Mammary epithelial cell (primary cell): ENCODE data around the gene EPHB3.

Experiments
- EZH2 ChIP-seq: IDR thresholded peaks from 2 replicates; pipeline ENCODE4 v1.6.1; 2012; ENCODE audit warnings: low read length, inconsistent platforms, borderline replicate concordance
- TF ChIP-seq, protein P1 (sequence below), 2 donors: IDR thresholded peaks in 1 of 2; conservative IDR thresholded peaks in 1 of 2; 2 replicates each; pipeline ENCODE4 v1.5.1; 2011 to 2012; ENCODE audit warnings: inconsistent platforms in 2 of 2, low read length in 2 of 2, mild to moderate bottlenecking in 2 of 2, control low read depth in 1 of 2, low read depth in 1 of 2; ENCODE audit not compliant: insufficient read depth in 1 of 2; ENCODE audit errors: extremely low read depth in 1 of 2

GRCh38 chr3:184609476-184610244, 48.1 kb downstream of the EPHB3 start:
- TF ChIP-seq, protein P1, sequence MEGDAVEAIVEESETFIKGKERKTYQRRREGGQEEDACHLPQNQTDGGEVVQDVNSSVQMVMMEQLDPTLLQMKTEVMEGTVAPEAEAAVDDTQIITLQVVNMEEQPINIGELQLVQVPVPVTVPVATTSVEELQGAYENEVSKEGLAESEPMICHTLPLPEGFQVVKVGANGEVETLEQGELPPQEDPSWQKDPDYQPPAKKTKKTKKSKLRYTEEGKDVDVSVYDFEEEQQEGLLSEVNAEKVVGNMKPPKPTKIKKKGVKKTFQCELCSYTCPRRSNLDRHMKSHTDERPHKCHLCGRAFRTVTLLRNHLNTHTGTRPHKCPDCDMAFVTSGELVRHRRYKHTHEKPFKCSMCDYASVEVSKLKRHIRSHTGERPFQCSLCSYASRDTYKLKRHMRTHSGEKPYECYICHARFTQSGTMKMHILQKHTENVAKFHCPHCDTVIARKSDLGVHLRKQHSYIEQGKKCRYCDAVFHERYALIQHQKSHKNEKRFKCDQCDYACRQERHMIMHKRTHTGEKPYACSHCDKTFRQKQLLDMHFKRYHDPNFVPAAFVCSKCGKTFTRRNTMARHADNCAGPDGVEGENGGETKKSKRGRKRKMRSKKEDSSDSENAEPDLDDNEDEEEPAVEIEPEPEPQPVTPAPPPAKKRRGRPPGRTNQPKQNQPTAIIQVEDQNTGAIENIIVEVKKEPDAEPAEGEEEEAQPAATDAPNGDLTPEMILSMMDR (conservative IDR thresholded peaks at IDR 0.05 in 1 of 2, IDR thresholded peaks at IDR 0.05 in 1 of 2; ENCODE audit: extremely low read depth in 1 of 2, insufficient read depth in 1 of 2, low read depth in 1 of 2, low read length in 2 of 2), result no peak
- no peak for TF ChIP-seq EZH2
